Thoracic aorta (tissue), 2 donors: ENCODE results near the gene IFNL2. TPM values are rescaled to one million over a fixed set of nuclear protein-coding genes. Genes with fewer than 3 reads are reported as not detected.
"Not testable (repeated sequence)": the region's sequence is repeated elsewhere in the genome, so short reads cannot be mapped to it uniquely, and the experiment has no call there.

Source experiments
- ATAC-seq: fragments of 150-250 bp; one replicate; pipeline ENCODE4 v1.8.0; 2017; ENCODE audit warnings: low read depth; ENCODE audit not compliant: insufficient number of reproducible peaks, low FRiP score
- DNase-seq: peaks from one replicate; pipeline ENCODE4 v3.0.0-alpha.2; 2020; ENCODE audit warnings: low spot score
- H3K27ac ChIP-seq, 2 donors: fragments of 200-600 bp; sonication (generic); 1 replicate in 1 of 2; 2 replicates in 1 of 2; pipeline ENCODE4 v1.5.1; 2016; ENCODE audit warnings: mild to moderate bottlenecking in 2 of 2, moderate library complexity in 2 of 2
- H3K27me3 ChIP-seq: fragments of 200-600 bp; sonication (generic); replicated peaks from 2 replicates; pipeline ENCODE4 v1.6.0; 2016; ENCODE audit warnings: mild to moderate bottlenecking; ENCODE audit not compliant: insufficient read depth
- H3K36me3 ChIP-seq: fragments of 200-600 bp; sonication (generic); one replicate; pipeline ENCODE4 v1.5.1; 2016
- H3K4me1 ChIP-seq, 2 donors: fragments of 200-600 bp; sonication (generic); 1 replicate in 1 of 2; 2 replicates in 1 of 2; pipeline versions ENCODE4 v1.5.1 to v1.6.0; 2016; ENCODE audit warnings: low read depth in 2 of 2, mild to moderate bottlenecking in 1 of 2; ENCODE audit not compliant: control insufficient read depth in 1 of 2
- H3K4me3 ChIP-seq: fragments of 200-600 bp; sonication (generic); 2 replicates; pipeline ENCODE4 v1.5.1; 2016; ENCODE audit warnings: mild to moderate bottlenecking
- H3K9me3 ChIP-seq: fragments of 200-600 bp; sonication (generic); 2 replicates; pipeline ENCODE4 v1.5.1; 2016
- CTCF ChIP-seq: fragments of 200-600 bp; sonication (generic); IDR thresholded peaks from one replicate; pipeline ENCODE4 v1.5.1; 2019; ENCODE audit warnings: antibody characterized with exemption
- total RNA-seq, 2 donors: library from RNA; depleted of rRNA; stranded (reverse); fragments of >200 nt; gene quantifications; one replicate each; pipeline versions ENCODE4 v1.1.0 to v1.2.3, GENCODE V29; 2016

The IFNL2 gene
- total RNA-seq, 2 donors from 2014 or later, result not detected

DNA sequence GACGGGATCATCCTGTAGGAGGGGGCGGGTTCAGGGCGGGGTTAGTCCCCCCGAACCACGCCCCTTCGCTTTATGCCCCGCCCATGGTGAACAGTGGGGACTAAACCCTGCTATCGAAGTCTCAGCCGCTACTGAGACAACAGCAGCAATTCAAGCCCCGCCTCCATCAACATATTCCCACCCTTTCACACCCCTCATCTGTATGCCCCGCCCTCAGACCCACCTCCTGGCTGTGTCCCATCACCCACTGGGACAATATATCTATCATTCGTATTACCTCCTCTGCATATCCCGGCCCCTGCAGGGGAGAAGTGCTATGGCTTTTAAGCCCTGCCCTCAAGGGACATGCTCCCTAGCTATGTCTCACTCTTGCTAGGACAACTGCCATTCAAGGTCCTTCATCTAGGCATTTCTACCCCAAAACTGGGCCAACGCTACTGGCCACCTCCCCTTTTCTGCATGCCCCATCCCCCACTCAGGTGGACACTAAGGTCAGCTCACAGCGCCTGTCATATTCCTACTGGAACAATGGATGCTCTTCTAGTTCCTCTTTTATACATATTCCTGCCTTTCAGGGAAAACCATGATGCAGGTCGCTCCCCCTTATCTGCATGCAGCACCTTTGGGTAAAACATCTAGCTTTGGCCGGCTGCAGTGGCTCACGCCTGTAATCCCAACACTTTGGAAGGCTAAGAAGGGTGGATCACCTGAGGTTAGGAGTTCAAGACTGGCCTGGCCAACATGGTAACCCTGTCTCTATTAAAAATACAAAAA, 40.5 kb downstream of the IFNL2 start:
- Histone ChIP-seq H3K4me3 (no peak overlapping the region), H3K9me3 (no peaks in the 10 kb centered on the region), H3K27me3 (peaks cover 5% of the 10 kb centered on the region), H3K4me1 (no peaks in the 10 kb centered on the region), H3K36me3 (no peaks in the 10 kb centered on the region), H3K27ac (no peak overlapping the region)
- TF ChIP-seq CTCF, result no peak
- DNase-seq, result no peak
- no peak for ATAC-seq

GRCh38 chr19:39309305-39309670, 41.1 kb downstream of the IFNL2 start:
- H3K36me3 ChIP-seq, H3K4me1 ChIP-seq, H3K9me3 ChIP-seq, H3K27ac ChIP-seq, ATAC-seq, H3K27me3 ChIP-seq, H3K4me3 ChIP-seq, DNase-seq: not testable (repeated sequence)

DNA sequence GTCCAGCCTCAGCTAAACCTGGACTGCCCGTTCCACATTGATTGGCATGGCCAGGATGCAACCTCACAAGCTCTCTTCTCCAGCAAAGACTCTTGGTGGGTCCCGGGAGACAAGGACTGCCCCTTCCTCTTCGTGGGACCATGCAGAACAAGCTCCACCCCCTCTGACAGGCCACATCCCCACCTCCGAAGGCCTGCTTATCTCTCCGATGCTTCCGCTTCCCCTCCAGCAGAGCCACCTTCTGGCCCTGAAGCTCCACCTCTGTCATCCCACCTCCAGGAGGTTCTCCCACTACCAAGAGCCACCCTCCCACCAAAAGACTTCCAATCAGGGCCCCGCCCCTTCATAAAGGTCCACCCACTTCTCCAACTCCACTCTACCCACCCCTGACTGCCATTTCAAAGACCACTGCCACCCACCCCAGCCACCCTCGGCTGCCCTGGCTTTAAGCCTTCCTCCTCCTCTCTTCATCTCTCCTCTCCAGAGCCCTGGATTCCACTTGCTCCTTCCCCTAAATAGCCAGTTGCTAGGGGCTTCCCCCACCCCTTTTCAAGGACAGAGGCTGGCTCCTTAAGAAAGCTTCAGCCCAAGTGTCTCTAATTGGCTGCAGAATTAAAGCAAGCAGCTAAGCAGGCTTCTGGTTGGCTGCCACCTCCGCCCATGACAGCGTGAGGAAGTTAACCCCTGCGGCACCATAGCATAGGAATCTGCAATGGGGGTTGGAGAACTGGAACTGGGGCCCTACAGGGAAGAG, 42.5 kb downstream of the IFNL2 start:
- no peaks in the 10 kb centered on the region for H3K36me3 ChIP-seq
- DNase-seq (no peak), ATAC-seq (no peak)
- peaks cover 5% of the 10 kb centered on the region for H3K27me3 ChIP-seq
- no peak overlapping the region for H3K4me3 ChIP-seq
- no peak for TF ChIP-seq CTCF
- H3K4me1 ChIP-seq, result no peaks in the 10 kb centered on the region
- no peaks in the 10 kb centered on the region for H3K9me3 ChIP-seq
- H3K27ac ChIP-seq, result no peak overlapping the region

DNA sequence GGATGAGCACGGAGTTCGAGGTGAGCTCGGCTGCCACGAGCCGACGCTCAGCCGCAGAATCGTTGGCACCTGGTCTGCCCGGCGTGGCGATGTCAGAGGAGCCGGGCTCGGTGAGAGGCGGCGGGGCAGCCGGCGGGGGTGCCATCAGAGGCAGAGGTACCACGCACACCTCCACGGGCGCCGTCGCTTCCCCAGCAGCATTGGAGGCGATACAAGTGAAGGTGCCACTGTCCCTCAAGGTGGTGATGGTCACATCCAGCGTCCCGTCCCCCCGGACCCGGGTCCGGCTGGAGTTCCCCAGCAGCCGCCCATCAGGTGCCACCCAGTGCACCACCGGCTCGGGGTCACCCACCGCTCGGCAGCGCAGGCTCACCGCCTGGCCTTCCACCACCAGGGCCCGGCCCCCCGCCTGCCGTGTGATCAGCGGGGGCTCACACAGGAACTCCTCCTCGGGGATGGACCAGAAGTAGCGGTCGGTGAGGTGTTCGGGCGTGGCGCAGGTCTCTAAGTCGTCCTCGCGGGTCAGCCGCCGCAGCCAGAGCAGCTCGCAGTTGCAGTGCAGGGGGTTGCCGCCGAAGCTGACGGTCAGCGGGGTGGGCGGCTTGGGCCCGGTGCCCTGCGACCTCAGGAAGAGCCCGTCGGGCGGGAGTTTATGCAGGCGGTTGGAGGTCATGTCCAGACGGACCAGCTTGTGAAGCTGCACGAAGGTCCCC, 46.0 kb downstream of the IFNL2 start:
- Histone ChIP-seq H3K36me3 (no peaks in the 10 kb centered on the region), H3K4me1 (no peaks in the 10 kb centered on the region), H3K4me3 (no peak overlapping the region), H3K27me3 (no peaks in the 10 kb centered on the region), H3K27ac (no peak overlapping the region), H3K9me3 (no peaks in the 10 kb centered on the region)
- ATAC-seq (no peak), DNase-seq (no peak)
- no peak for TF ChIP-seq CTCF

- DNase-seq (no peak), ATAC-seq (no peak)
- no peak for TF ChIP-seq CTCF
- H3K36me3 ChIP-seq, result no peaks in the 10 kb centered on the region
- no peak overlapping the region for H3K4me3 ChIP-seq
- peaks cover 4 to 10% of the 10 kb centered on the region in 2 donors for H3K4me1 ChIP-seq
- no peaks in the 10 kb centered on the region for H3K27me3 ChIP-seq
- no peak overlapping the region for H3K27ac ChIP-seq
- no peaks in the 10 kb centered on the region for H3K9me3 ChIP-seq
Observed at GRCh38 chr19:39315933-39316332, 47.7 kb downstream of the IFNL2 start.
